IMR-90 (cell line): ENCODE results near the gene SRCAP. TPM values are rescaled to one million over a fixed set of nuclear protein-coding genes. Genes with fewer than 3 reads are reported as not detected.

ENCODE experiments used
- ATAC-seq: fragments of 200-7000 bp; cut with Tn5 transposase; 2 replicates; pipeline ENCODE4 v1.9.1; 2020; ENCODE audit warnings: low read depth, mild to moderate bottlenecking, moderate library complexity
- BruUV-seq: library from RNA; stranded (reverse); fragments of 400-500 nt; replicated peaks from 2 replicates; lab custom pipeline; 2021; lab: Mats Ljungman, UMichigan
- CTCF ChIA-PET: fragments of 300-600 bp; formaldehyde crosslinking; extraction: SDS; loops from one replicate; lab custom pipeline; 2021; ENCODE audit warnings: antibody characterized with exemption; lab: Yijun Ruan, JAX
- POLR2A ChIA-PET: fragments of 300-600 bp; sonication (Branson Sonifier 250); formaldehyde crosslinking; loops from one replicate; lab custom pipeline; 2022; ENCODE audit warnings: antibody characterized with exemption; ENCODE audit not compliant: unreplicated experiment; lab: Charles Lee
- DNase-seq: peaks from one replicate; pipeline ENCODE4 v3.0.0; 2013
- H2AFZ ChIP-seq: replicated peaks from 2 replicates; pipeline ENCODE3; 2013; ENCODE audit warnings: low read length, mild to moderate bottlenecking; ENCODE audit not compliant: poor library complexity
- H2AK5ac ChIP-seq: 2 replicates; pipeline ENCODE4 v1.6.1; 2013; ENCODE audit warnings: low read depth, low read length, inconsistent platforms
- H2AK9ac ChIP-seq: replicated peaks from 2 replicates; pipeline ENCODE3; 2013; ENCODE audit warnings: mild to moderate bottlenecking, low read depth, low read length, moderate library complexity; ENCODE audit not compliant: poor library complexity
- H2BK120ac ChIP-seq: 2 replicates; pipeline ENCODE4 v1.6.1; 2013; ENCODE audit warnings: low read depth, low read length, inconsistent platforms
- H2BK15ac ChIP-seq: 3 replicates; pipeline ENCODE4 v1.6.1; 2013; ENCODE audit warnings: low read depth, low read length, inconsistent platforms
- H2BK20ac ChIP-seq: 2 replicates; pipeline ENCODE4 v1.6.1; 2013; ENCODE audit warnings: low read depth, mild to moderate bottlenecking, inconsistent platforms, low read length, moderate library complexity
- H2BK5ac ChIP-seq: 2 replicates; pipeline ENCODE4 v1.6.1; 2013; ENCODE audit warnings: mild to moderate bottlenecking, low read depth, low read length, inconsistent platforms; ENCODE audit not compliant: poor library complexity, severe bottlenecking
- H3K14ac ChIP-seq: replicated peaks from 2 replicates; pipeline ENCODE4 v1.6.1; 2013; ENCODE audit warnings: low read depth, low read length, inconsistent platforms
- H3K18ac ChIP-seq: 2 replicates; pipeline ENCODE4 v1.6.1; 2013; ENCODE audit warnings: low read depth, low read length, control low read depth
- H3K23ac ChIP-seq: 2 replicates; pipeline ENCODE4 v1.6.1; 2013; ENCODE audit warnings: low read depth, low read length, inconsistent platforms
- H3K27ac ChIP-seq: 2 replicates; pipeline ENCODE4 v1.5.1; 2013; ENCODE audit warnings: mild to moderate bottlenecking, control low read depth, low read length; ENCODE audit not compliant: insufficient read depth
- H3K27me3 ChIP-seq: 2 replicates; pipeline ENCODE4 v1.6.1; 2013; ENCODE audit warnings: low read length; ENCODE audit not compliant: control insufficient read depth, insufficient read depth
- H3K36me3 ChIP-seq: 2 replicates; pipeline ENCODE4 v1.6.1; 2013; ENCODE audit warnings: low read length, mixed read lengths; ENCODE audit not compliant: control insufficient read depth, insufficient read depth
- H3K4ac ChIP-seq: 2 replicates; pipeline ENCODE4 v1.6.1; 2013; ENCODE audit warnings: low read depth, low read length, inconsistent platforms
- H3K4me1 ChIP-seq: 2 replicates; pipeline ENCODE4 v1.6.1; 2013; ENCODE audit warnings: low read length, mixed read lengths; ENCODE audit not compliant: control insufficient read depth, insufficient read depth
- H3K4me2 ChIP-seq: 2 replicates; pipeline ENCODE4 v1.6.1; 2013; ENCODE audit warnings: low read depth, mild to moderate bottlenecking, control low read depth, low read length, moderate library complexity
- H3K4me3 ChIP-seq: 2 replicates; pipeline ENCODE4 v1.5.1; 2013; ENCODE audit warnings: low read depth, mild to moderate bottlenecking, control low read depth, low read length, moderate library complexity; ENCODE audit not compliant: insufficient read depth
- H3K56ac ChIP-seq: 2 replicates; pipeline ENCODE4 v1.6.1; 2013; ENCODE audit warnings: low read length, inconsistent platforms; ENCODE audit not compliant: insufficient read depth; ENCODE audit errors: extremely low read depth
- H3K79me1 ChIP-seq, 2 experiments: 2 replicates each; pipeline ENCODE4 v1.6.1; 2013; ENCODE audit warnings: low read length in 2 of 2, inconsistent platforms in 1 of 2, low read depth in 1 of 2
- H3K9ac ChIP-seq: 2 replicates; pipeline ENCODE4 v1.6.1; 2013; ENCODE audit warnings: low read depth, low read length, control low read depth
- H3K9me1 ChIP-seq: 2 replicates; pipeline ENCODE4 v1.6.1; 2013; ENCODE audit warnings: low read length, inconsistent platforms; ENCODE audit not compliant: insufficient read depth
- H3K9me3 ChIP-seq: 2 replicates; pipeline ENCODE4 v1.6.1; 2013; ENCODE audit warnings: low read length; ENCODE audit not compliant: control insufficient read depth, insufficient read depth
- H4K20me1 ChIP-seq: 2 replicates; pipeline ENCODE4 v1.6.1; 2013; ENCODE audit warnings: low read length, inconsistent platforms; ENCODE audit not compliant: insufficient read depth
- H4K5ac ChIP-seq: 2 replicates; pipeline ENCODE4 v1.6.1; 2013; ENCODE audit warnings: mild to moderate bottlenecking, low read depth, low read length, control low read depth
- H4K8ac ChIP-seq, 2 experiments: 2 replicates each; pipeline ENCODE4 v1.6.1; 2013; ENCODE audit warnings: low read depth in 2 of 2, low read length in 2 of 2, control low read depth in 1 of 2, inconsistent platforms in 1 of 2
- H4K91ac ChIP-seq: 2 replicates; pipeline ENCODE4 v1.6.1; 2013; ENCODE audit warnings: low read depth, low read length, inconsistent platforms; ENCODE audit not compliant: insufficient read depth
- BHLHE40 ChIP-seq: fragments of 150-350 bp; IDR thresholded peaks from 2 replicates; pipeline ENCODE4 v1.6.1; 2016; ENCODE audit warnings: mild to moderate bottlenecking, low read depth, low read length
- CEBPB ChIP-seq: IDR thresholded peaks from 2 replicates; pipeline ENCODE4 v1.6.1; 2012; ENCODE audit warnings: low read depth, low read length, improper control_type of control experiment
- CHD1 ChIP-seq: IDR thresholded peaks from 2 replicates; pipeline ENCODE4 v1.6.1; 2012; ENCODE audit warnings: low read depth, low read length, improper control_type of control experiment
- CTCF ChIP-seq: conservative IDR thresholded peaks from 2 replicates; pipeline ENCODE4 v1.5.1; 2012; ENCODE audit warnings: mild to moderate bottlenecking, low read depth, low read length, improper control_type of control experiment
- FOS ChIP-seq: fragments of 150-350 bp; IDR thresholded peaks from 2 replicates; pipeline ENCODE4 v1.6.1; 2016; ENCODE audit warnings: low read depth, low read length
- MAFK ChIP-seq: IDR thresholded peaks from 2 replicates; pipeline ENCODE4 v1.6.1; 2012; ENCODE audit warnings: low read depth, low read length, improper control_type of control experiment
- MAZ ChIP-seq: IDR thresholded peaks from 2 replicates; pipeline ENCODE4 v1.6.1; 2012; ENCODE audit warnings: low read depth, mild to moderate bottlenecking, low read length, improper control_type of control experiment, moderate library complexity, borderline replicate concordance
- MXI1 ChIP-seq: IDR thresholded peaks from 2 replicates; pipeline ENCODE4 v1.6.1; 2012; ENCODE audit warnings: low read depth, mild to moderate bottlenecking, low read length, moderate library complexity, borderline replicate concordance
- NFE2L2 ChIP-seq: fragments of 150-350 bp; IDR thresholded peaks from 2 replicates; pipeline ENCODE4 v1.6.1; 2016; ENCODE audit warnings: low read depth, mild to moderate bottlenecking, low read length
- POLR2A ChIP-seq: IDR thresholded peaks from 2 replicates; pipeline ENCODE4 v1.6.1; 2012; ENCODE audit warnings: mild to moderate bottlenecking, low read depth, low read length
- RAD21 ChIP-seq: IDR thresholded peaks from 2 replicates; pipeline ENCODE4 v1.6.1; 2012; ENCODE audit warnings: low read length, improper control_type of control experiment
- RCOR1 ChIP-seq: IDR thresholded peaks from 2 replicates; pipeline ENCODE4 v1.6.1; 2012; ENCODE audit warnings: mild to moderate bottlenecking, low read length, improper control_type of control experiment; ENCODE audit not compliant: insufficient replicate concordance
- RFX5 ChIP-seq: IDR thresholded peaks from 2 replicates; pipeline ENCODE4 v1.8.0; 2012; ENCODE audit warnings: low read depth, mild to moderate bottlenecking, low read length, moderate library complexity
- SMC3 ChIP-seq: fragments of 150-350 bp; IDR thresholded peaks from 2 replicates; pipeline ENCODE4 v1.6.1; 2016; ENCODE audit warnings: low read depth, mild to moderate bottlenecking, antibody characterized with exemption, low read length, moderate library complexity
- WGBS, 2 experiments: methylation state at CpG; one replicate each; pipeline versions ENCODE4 v1.1.5 to v1.1.7; 2013; ENCODE audit warnings: missing lambda C conversion rate in 2 of 2; ENCODE audit not compliant: insufficient read length in 1 of 2; ENCODE audit errors: extremely low coverage in 2 of 2; 5-methylcytosine and 5-hydroxymethylcytosine counted together
- dilution Hi-C: fragments of 300-500 bp; cut with HindIII; formaldehyde crosslinking; loops from one replicate; pipeline ENCODE4 v1.14.3; 2018; ENCODE audit warnings: low sequenced_read_pairs; ENCODE audit not compliant: unreplicated experiment
- in situ Hi-C: fragments of 300-500 bp; cut with MboI; formaldehyde crosslinking; loops from 3 replicates; pipeline ENCODE4 v1.14.3; 2019; ENCODE audit warnings: low sequenced_read_pairs, inconsistent platforms, mixed read lengths
- intact Hi-C: fragments of 100-400 bp; cut with micrococcal nuclease; formaldehyde crosslinking; loops from 2 replicates; pipeline ENCODE4 v1.10.0; 2022
- polyA plus RNA-seq, 3 experiments: library from polyadenylated mRNA; depleted of rRNA; stranded (reverse); fragments of >200 nt; gene quantifications; 2 replicates each; pipeline ENCODE4 v1.2.3, GENCODE V29; 2012; ENCODE audit warnings: low replicate concordance in 1 of 3
- total RNA-seq: library from RNA; depleted of rRNA; stranded (reverse); fragments of >200 nt; gene quantifications from 2 replicates; pipeline ENCODE4 v1.2.3, GENCODE V29; 2012
- TF ChIP-seq, protein P1 (sequence below): fragments of 150-350 bp; IDR thresholded peaks from 2 replicates; pipeline ENCODE4 v1.6.1; 2017; ENCODE audit warnings: mild to moderate bottlenecking, antibody characterized with exemption, low read length, low read depth
- TF ChIP-seq, protein P2 (sequence below): fragments of 150-350 bp; IDR thresholded peaks from 2 replicates; pipeline ENCODE4 v1.6.1; 2016; ENCODE audit warnings: low read depth, mild to moderate bottlenecking, low read length, moderate library complexity, borderline replicate concordance

The SRCAP gene
- total and polyA plus RNA-seq, 2 of the 4 experiments (the other 2 are of a cell fraction): 4.5 to 8.2 TPM

DNA sequence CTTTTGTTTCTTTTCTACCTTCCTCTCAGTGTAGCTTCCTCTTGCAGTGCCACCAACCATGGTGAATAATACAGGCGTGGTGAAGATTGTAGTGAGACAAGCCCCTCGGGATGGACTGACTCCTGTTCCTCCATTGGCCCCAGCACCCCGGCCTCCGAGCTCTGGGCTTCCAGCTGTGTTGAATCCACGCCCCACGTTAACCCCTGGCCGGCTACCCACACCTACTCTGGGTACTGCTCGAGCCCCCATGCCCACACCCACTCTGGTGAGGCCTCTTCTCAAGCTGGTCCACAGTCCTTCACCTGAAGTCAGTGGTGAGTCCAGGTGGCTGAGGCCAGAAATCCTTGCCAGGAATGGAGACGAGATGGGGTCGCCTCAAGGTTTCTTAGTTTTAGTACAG lies 23.9 kb downstream of the SRCAP start:
- Histone ChIP-seq H3K23ac (no peak overlapping the region), H4K8ac (no peak overlapping the region), H3K4ac (no peak overlapping the region), H3K9me1 (no peaks in the 10 kb centered on the region), H3K9ac (no peak overlapping the region), H3K36me3 (peaks cover 68% of the 10 kb centered on the region), H3K9me3 (no peaks in the 10 kb centered on the region), H3K56ac (no peak overlapping the region), H4K20me1 (peaks cover 11% of the 10 kb centered on the region), H2BK20ac (no peak overlapping the region), H3K4me3 (no peak overlapping the region), H3K27ac (no peak overlapping the region), H2AK5ac (no peak overlapping the region), H2AFZ (no peak overlapping the region), H4K91ac (no peak overlapping the region), H3K4me2 (no peak overlapping the region), H2BK5ac (no peak overlapping the region), H3K27me3 (no peaks in the 10 kb centered on the region), H4K5ac (no peak overlapping the region), H3K79me1 (peaks cover 39 to 52% of the 10 kb centered on the region in 2 experiments), H3K14ac (no peak overlapping the region), H2AK9ac (no peak overlapping the region), H2BK120ac (no peak overlapping the region), H2BK15ac (no peak overlapping the region), H3K18ac (no peak overlapping the region), H3K4me1 (no peaks in the 10 kb centered on the region)
- DNase-seq (no peak), ATAC-seq (no peak)
- dilution Hi-C loops (no loop called here), in situ Hi-C loops (no loop called here), intact Hi-C loops (no loop called here)
- CTCF ChIA-PET: no interaction called here
- 97% methylated on average over 5 of the region's 10 CpGs; no CpG with 5 or more reads in 1 of the 2 experiments for WGBS, 2 experiments
- POLR2A ChIA-PET: no interaction called here
- BruUV-seq: no TSS peak
- TF ChIP-seq BHLHE40 (no peak), POLR2A (no peak), MAZ (no peak), MXI1 (no peak), CHD1 (no peak), CEBPB (no peak), SMC3 (no peak), MAFK (no peak), CTCF (no peak), RCOR1 (no peak), NFE2L2 (no peak), RFX5 (no peak), FOS (no peak), RAD21 (no peak)
- TF ChIP-seq, protein P1, sequence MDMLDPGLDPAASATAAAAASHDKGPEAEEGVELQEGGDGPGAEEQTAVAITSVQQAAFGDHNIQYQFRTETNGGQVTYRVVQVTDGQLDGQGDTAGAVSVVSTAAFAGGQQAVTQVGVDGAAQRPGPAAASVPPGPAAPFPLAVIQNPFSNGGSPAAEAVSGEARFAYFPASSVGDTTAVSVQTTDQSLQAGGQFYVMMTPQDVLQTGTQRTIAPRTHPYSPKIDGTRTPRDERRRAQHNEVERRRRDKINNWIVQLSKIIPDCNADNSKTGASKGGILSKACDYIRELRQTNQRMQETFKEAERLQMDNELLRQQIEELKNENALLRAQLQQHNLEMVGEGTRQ: no peak
- TF ChIP-seq, protein P2, sequence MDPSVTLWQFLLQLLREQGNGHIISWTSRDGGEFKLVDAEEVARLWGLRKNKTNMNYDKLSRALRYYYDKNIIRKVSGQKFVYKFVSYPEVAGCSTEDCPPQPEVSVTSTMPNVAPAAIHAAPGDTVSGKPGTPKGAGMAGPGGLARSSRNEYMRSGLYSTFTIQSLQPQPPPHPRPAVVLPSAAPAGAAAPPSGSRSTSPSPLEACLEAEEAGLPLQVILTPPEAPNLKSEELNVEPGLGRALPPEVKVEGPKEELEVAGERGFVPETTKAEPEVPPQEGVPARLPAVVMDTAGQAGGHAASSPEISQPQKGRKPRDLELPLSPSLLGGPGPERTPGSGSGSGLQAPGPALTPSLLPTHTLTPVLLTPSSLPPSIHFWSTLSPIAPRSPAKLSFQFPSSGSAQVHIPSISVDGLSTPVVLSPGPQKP: no peak
